Activated CD4-positive, alpha-beta T cell treated with anti-CD3 and anti-CD28 coated beads, Interleukin-2, amount 10 ng/mL, durations not matched to agents 24 days and 14 days (primary cell): ENCODE data around the gene KRTAP5-9. TPM values are rescaled to one million over a fixed set of nuclear protein-coding genes. Genes with fewer than 3 reads are reported as not detected.
"Not testable (repeated sequence)": the region's sequence is repeated elsewhere in the genome, so short reads cannot be mapped to it uniquely, and the experiment has no call there.

Experiments
- DNase-seq: peaks from one replicate; pipeline ENCODE4 v3.0.0; 2022
- H3K27ac Mint-ChIP-seq: one replicate; pipeline ENCODE4 v1.8.0; 2022; ENCODE audit warnings: mild to moderate bottlenecking, mixed read lengths
- H3K27me3 Mint-ChIP-seq: one replicate; pipeline ENCODE4 v1.8.0; 2022; ENCODE audit warnings: mixed read lengths
- H3K36me3 Mint-ChIP-seq: one replicate; pipeline ENCODE4 v1.8.0; 2022; ENCODE audit warnings: low read depth, mild to moderate bottlenecking, mixed read lengths
- H3K4me1 Mint-ChIP-seq: one replicate; pipeline ENCODE4 v1.8.0; 2021; ENCODE audit warnings: mixed read lengths
- H3K4me3 Mint-ChIP-seq: one replicate; pipeline ENCODE4 v1.8.0; 2022; ENCODE audit warnings: mild to moderate bottlenecking, moderate library complexity, mixed read lengths
- H3K9me3 Mint-ChIP-seq: one replicate; pipeline ENCODE4 v1.8.0; 2021; ENCODE audit warnings: mixed read lengths
- intact Hi-C: fragments of 100-400 bp; cut with micrococcal nuclease; formaldehyde crosslinking; loops from one replicate; pipeline ENCODE4 v1.15.1; 2023
- total RNA-seq: library from RNA; stranded (reverse); gene quantifications from 2 replicates; pipeline ENCODE4 v1.2.3, GENCODE V29; 2022

Gene KRTAP5-9
- total RNA-seq, 1 donor from 2014 or later, result not detected

- H3K4me1 Mint-ChIP-seq, result no peaks in the 10 kb centered on the region
- no peaks in the 10 kb centered on the region for H3K27me3 Mint-ChIP-seq
- intact Hi-C loops, result no loop called here
- no peak overlapping the region for H3K4me3 Mint-ChIP-seq
- no peak for DNase-seq
- peaks cover 8% of the 10 kb centered on the region for H3K9me3 Mint-ChIP-seq
- no peak overlapping the region for H3K27ac Mint-ChIP-seq
- H3K36me3 Mint-ChIP-seq, result no peaks in the 10 kb centered on the region
Observed at GRCh38 chr11:71525188-71525937, 22.9 kb upstream of the KRTAP5-9 start.

GRCh38 chr11:71525938-71526495 is 22.2 kb upstream of the KRTAP5-9 start:
- Mint-ChIP-seq H3K4me1 (no peaks in the 10 kb centered on the region), H3K36me3 (no peaks in the 10 kb centered on the region), H3K27ac (no peak overlapping the region), H3K9me3 (peaks cover 8% of the 10 kb centered on the region), H3K4me3 (no peak overlapping the region), H3K27me3 (no peaks in the 10 kb centered on the region)
- intact Hi-C loops, result no loop called here
- no peak for DNase-seq

GRCh38 chr11:71526796-71527575 is 21.2 kb upstream of the KRTAP5-9 start, which contains the start of gene KRTAP5-7:
TSS of gene KRTAP5-7 (plus strand) at chr11:71527267. CDS start at chr11:71527301, 34 bp downstream.
- intact Hi-C loops, H3K4me3 Mint-ChIP-seq, H3K27me3 Mint-ChIP-seq, H3K4me1 Mint-ChIP-seq, DNase-seq, H3K27ac Mint-ChIP-seq, H3K36me3 Mint-ChIP-seq, H3K9me3 Mint-ChIP-seq: not testable (repeated sequence)

GRCh38 chr11:71527576-71528210 is 20.5 kb upstream of the KRTAP5-9 start:
- H3K36me3 Mint-ChIP-seq, result no peaks in the 10 kb centered on the region

GRCh38 chr11:71530602-71531001 is 17.6 kb upstream of the KRTAP5-9 start:
- H3K36me3 Mint-ChIP-seq, result no peaks in the 10 kb centered on the region
- peaks cover 2% of the 10 kb centered on the region for H3K27me3 Mint-ChIP-seq
- H3K4me3 Mint-ChIP-seq, result no peak overlapping the region
- DNase-seq, result no peak
- no peaks in the 10 kb centered on the region for H3K4me1 Mint-ChIP-seq
- intact Hi-C loops, result no loop called here
- H3K9me3 Mint-ChIP-seq, result no peaks in the 10 kb centered on the region
- H3K27ac Mint-ChIP-seq, result no peak overlapping the region

More at GRCh38 chr11:71527576-71528210, 20.5 kb upstream of the KRTAP5-9 start:
- H3K4me1 Mint-ChIP-seq, result no peaks in the 10 kb centered on the region
- intact Hi-C loops, result no loop called here
- H3K9me3 Mint-ChIP-seq, result no peaks in the 10 kb centered on the region
- DNase-seq, result no peak
- H3K27me3 Mint-ChIP-seq, result peaks cover 2% of the 10 kb centered on the region
- no peak overlapping the region for H3K4me3 Mint-ChIP-seq
- H3K27ac Mint-ChIP-seq, result no peak overlapping the region

- peaks cover 2% of the 10 kb centered on the region for H3K27me3 Mint-ChIP-seq
- no peaks in the 10 kb centered on the region for H3K36me3 Mint-ChIP-seq
- intact Hi-C loops, result no loop called here
- no peak overlapping the region for H3K4me3 Mint-ChIP-seq
- no peaks in the 10 kb centered on the region for H3K9me3 Mint-ChIP-seq
- H3K4me1 Mint-ChIP-seq, result no peaks in the 10 kb centered on the region
- no peak for DNase-seq
- no peak overlapping the region for H3K27ac Mint-ChIP-seq
Observed at GRCh38 chr11:71532036-71532610, 16.1 kb upstream of the KRTAP5-9 start.

GRCh38 chr11:71534711-71535608 is 13.3 kb upstream of the KRTAP5-9 start:
- not testable (repeated sequence) for DNase-seq, H3K36me3 Mint-ChIP-seq, H3K4me1 Mint-ChIP-seq

GRCh38 chr11:71535825-71536224 is 12.4 kb upstream of the KRTAP5-9 start:
- H3K4me3 Mint-ChIP-seq, result no peak overlapping the region
- peaks cover 2% of the 10 kb centered on the region for H3K27me3 Mint-ChIP-seq
- no peak overlapping the region for H3K27ac Mint-ChIP-seq
- DNase-seq, result no peak
- intact Hi-C loops, result no loop called here
- H3K9me3 Mint-ChIP-seq, result peaks cover 1% of the 10 kb centered on the region
- H3K36me3 Mint-ChIP-seq, result no peaks in the 10 kb centered on the region
- H3K4me1 Mint-ChIP-seq, result peaks cover 2% of the 10 kb centered on the region

More at GRCh38 chr11:71534711-71535608, 13.3 kb upstream of the KRTAP5-9 start:
- intact Hi-C loops, H3K4me3 Mint-ChIP-seq, H3K27me3 Mint-ChIP-seq, H3K9me3 Mint-ChIP-seq, H3K27ac Mint-ChIP-seq: not testable (repeated sequence)

- no peak overlapping the region for H3K4me3 Mint-ChIP-seq
- H3K27me3 Mint-ChIP-seq, result no peaks in the 10 kb centered on the region
- peaks cover 2% of the 10 kb centered on the region for H3K4me1 Mint-ChIP-seq
- no peak for DNase-seq
- H3K9me3 Mint-ChIP-seq, result peaks cover 12% of the 10 kb centered on the region
- no peaks in the 10 kb centered on the region for H3K36me3 Mint-ChIP-seq
- H3K27ac Mint-ChIP-seq, result no peak overlapping the region
- intact Hi-C loops, result no loop called here
Observed at GRCh38 chr11:71537537-71537936, 10.7 kb upstream of the KRTAP5-9 start.

GRCh38 chr11:71537977-71538665 is 10.1 kb upstream of the KRTAP5-9 start, which contains the start of gene KRTAP5-8:
TSS of gene KRTAP5-8 (plus strand) at chr11:71538025. CDS start at chr11:71538056, 31 bp downstream.
- DNase-seq, H3K4me1 Mint-ChIP-seq, intact Hi-C loops, H3K27me3 Mint-ChIP-seq, H3K4me3 Mint-ChIP-seq, H3K36me3 Mint-ChIP-seq, H3K27ac Mint-ChIP-seq: not testable (repeated sequence)
- peaks cover 12% of the 10 kb centered on the region for H3K9me3 Mint-ChIP-seq

- H3K27ac Mint-ChIP-seq, result no peak overlapping the region
- no peaks in the 10 kb centered on the region for H3K27me3 Mint-ChIP-seq
- no peak for DNase-seq
- H3K36me3 Mint-ChIP-seq, result no peaks in the 10 kb centered on the region
- intact Hi-C loops, result no loop called here
- H3K9me3 Mint-ChIP-seq, result peaks cover 12% of the 10 kb centered on the region
- H3K4me3 Mint-ChIP-seq, result no peak overlapping the region
- H3K4me1 Mint-ChIP-seq, result peaks cover 2% of the 10 kb centered on the region
Observed at GRCh38 chr11:71538666-71538990, 9.6 kb upstream of the KRTAP5-9 start.

GRCh38 chr11:71539017-71539416 is 9.2 kb upstream of the KRTAP5-9 start:
- H3K4me1 Mint-ChIP-seq, result peaks cover 2% of the 10 kb centered on the region
- H3K36me3 Mint-ChIP-seq, result no peaks in the 10 kb centered on the region
- DNase-seq, result no peak
- peaks cover 12% of the 10 kb centered on the region for H3K9me3 Mint-ChIP-seq
- H3K27ac Mint-ChIP-seq, result no peak overlapping the region
- no peaks in the 10 kb centered on the region for H3K27me3 Mint-ChIP-seq
- H3K4me3 Mint-ChIP-seq, result no peak overlapping the region
- intact Hi-C loops, result no loop called here
